NB4 (cell line): ENCODE results near the gene ANXA4.

Experiments used
- MAX ChIP-seq: IDR thresholded peaks from 2 replicates; pipeline ENCODE4 v1.6.1; 2011; ENCODE audit warnings: low read depth, low read length
- POLR2A ChIP-seq: IDR thresholded peaks from 2 replicates; pipeline ENCODE4 v1.6.1; 2011; ENCODE audit warnings: mild to moderate bottlenecking; ENCODE audit not compliant: insufficient read length; ENCODE audit errors: extremely low read depth
- TF ChIP-seq, protein P1 (sequence below): IDR thresholded peaks from one replicate; pipeline ENCODE4 v1.5.1; 2012; ENCODE audit warnings: low read depth, low read length

DNA sequence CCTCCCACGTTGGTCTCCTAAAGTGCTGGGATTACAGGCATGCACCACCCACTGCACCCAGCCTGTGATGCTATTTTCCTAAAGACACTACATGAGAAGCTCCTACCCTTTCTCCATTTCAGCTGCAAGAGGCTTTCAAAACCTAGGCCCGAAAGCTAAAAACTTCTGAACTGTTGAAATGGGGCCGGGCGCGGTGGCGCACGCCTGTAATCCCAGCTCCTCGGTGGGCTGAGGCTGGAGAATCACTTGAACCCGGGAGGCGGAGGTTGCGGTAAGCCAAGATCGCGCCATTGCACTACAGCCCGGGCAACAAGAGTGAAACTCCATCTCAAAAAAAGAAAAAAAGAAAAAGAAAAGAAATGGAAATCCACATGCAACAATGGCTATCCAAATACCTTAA lies 18.1 kb upstream of the ANXA4 start:
- TF ChIP-seq POLR2A (no peak), MAX (no peak)
- TF ChIP-seq, protein P1, sequence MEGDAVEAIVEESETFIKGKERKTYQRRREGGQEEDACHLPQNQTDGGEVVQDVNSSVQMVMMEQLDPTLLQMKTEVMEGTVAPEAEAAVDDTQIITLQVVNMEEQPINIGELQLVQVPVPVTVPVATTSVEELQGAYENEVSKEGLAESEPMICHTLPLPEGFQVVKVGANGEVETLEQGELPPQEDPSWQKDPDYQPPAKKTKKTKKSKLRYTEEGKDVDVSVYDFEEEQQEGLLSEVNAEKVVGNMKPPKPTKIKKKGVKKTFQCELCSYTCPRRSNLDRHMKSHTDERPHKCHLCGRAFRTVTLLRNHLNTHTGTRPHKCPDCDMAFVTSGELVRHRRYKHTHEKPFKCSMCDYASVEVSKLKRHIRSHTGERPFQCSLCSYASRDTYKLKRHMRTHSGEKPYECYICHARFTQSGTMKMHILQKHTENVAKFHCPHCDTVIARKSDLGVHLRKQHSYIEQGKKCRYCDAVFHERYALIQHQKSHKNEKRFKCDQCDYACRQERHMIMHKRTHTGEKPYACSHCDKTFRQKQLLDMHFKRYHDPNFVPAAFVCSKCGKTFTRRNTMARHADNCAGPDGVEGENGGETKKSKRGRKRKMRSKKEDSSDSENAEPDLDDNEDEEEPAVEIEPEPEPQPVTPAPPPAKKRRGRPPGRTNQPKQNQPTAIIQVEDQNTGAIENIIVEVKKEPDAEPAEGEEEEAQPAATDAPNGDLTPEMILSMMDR: no peak
